ENCODE data around the gene ATAD3A.
"Not testable (repeated sequence)": the region's sequence is repeated elsewhere in the genome, so short reads cannot be mapped to it uniquely, and the experiment has no call there.

ATAD3A gene

DNA sequence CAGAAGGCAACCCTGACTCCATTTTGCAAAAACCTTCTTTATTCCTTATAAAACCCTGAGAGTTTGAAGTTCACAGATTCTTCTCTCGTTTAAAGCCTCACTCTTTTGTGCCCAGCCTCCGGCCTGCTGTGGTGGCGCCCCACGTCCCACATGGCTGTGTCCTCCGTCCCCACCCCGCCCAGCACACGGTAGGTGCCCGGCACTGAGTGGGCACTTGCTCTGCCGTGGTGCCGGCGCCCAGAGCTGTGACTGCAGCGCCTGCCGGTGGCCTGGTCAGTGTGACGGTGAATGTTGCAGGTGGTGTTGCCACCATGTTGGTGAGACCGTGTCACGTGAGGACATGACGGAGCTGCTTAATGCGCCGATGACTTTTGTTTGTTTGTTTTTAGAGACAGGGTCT, 9.4 kb downstream of the ATAD3A start:
- FAIRE-seq (no peak), DNase-seq (ENCODE audit: insufficient read length, low spot score) (no peak)
- TF ChIP-seq, protein P1, sequence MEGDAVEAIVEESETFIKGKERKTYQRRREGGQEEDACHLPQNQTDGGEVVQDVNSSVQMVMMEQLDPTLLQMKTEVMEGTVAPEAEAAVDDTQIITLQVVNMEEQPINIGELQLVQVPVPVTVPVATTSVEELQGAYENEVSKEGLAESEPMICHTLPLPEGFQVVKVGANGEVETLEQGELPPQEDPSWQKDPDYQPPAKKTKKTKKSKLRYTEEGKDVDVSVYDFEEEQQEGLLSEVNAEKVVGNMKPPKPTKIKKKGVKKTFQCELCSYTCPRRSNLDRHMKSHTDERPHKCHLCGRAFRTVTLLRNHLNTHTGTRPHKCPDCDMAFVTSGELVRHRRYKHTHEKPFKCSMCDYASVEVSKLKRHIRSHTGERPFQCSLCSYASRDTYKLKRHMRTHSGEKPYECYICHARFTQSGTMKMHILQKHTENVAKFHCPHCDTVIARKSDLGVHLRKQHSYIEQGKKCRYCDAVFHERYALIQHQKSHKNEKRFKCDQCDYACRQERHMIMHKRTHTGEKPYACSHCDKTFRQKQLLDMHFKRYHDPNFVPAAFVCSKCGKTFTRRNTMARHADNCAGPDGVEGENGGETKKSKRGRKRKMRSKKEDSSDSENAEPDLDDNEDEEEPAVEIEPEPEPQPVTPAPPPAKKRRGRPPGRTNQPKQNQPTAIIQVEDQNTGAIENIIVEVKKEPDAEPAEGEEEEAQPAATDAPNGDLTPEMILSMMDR (IDR thresholded peaks at IDR 0.05; ENCODE audit: insufficient read depth, missing control alignments): no peak

DNA sequence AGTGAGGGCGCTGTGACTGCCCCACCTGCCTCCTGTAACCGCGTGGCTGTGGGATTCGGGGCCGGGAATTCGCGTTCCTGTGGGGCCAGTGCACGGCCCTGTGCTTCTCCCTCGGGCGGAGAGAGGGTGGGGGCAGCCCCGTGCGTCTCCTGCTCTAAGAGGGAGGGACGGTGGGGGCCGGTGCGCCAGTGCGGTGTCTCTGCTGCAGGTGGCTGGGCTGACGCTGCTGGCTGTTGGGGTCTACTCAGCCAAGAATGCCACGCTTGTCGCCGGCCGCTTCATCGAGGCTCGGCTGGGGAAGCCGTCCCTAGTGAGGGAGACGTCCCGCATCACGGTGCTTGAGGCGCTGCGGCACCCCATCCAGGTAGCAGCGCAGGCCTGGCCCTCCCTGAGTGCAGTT, 10.6 kb downstream of the ATAD3A start:
- not testable (repeated sequence) for DNase-seq (ENCODE audit: insufficient read length, low spot score); FAIRE-seq

DNA sequence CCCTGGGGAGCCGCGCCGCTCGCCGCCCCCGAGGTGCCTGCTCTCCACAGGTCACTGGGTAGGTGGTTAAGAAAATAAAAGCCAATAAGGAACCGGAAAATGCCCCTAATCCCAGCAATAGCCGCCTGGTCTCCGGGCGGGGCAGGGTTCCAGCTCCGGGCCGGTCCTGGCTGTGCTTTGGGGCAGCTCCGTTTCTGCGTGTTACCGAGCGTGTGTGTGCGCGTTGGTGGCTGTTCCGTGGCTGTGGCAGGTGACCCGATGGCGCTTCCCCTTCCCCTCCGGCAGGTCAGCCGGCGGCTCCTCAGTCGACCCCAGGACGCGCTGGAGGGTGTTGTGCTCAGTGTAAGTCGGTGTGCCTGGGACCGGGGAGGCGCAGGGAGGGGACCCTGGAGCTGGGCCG, 11.3 kb downstream of the ATAD3A start:
- FAIRE-seq; DNase-seq (ENCODE audit: insufficient read length, low spot score): not testable (repeated sequence)

DNA sequence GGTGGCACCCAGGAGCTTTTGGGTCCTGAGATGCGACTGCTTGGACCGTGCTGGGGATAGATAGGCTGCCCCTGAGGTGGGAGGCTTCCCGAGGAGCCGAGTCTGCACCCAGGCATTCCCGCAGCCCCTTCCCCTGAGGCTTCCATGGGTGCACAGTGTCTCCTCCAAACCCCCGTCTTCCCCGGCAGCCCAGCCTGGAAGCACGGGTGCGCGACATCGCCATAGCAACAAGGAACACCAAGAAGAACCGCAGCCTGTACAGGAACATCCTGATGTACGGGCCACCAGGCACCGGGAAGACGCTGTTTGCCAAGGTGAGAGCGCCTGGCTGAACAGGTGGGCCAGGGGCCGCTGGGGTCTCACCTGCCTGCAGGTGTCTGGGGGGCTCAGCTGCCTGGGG, 11.7 kb downstream of the ATAD3A start:
- FAIRE-seq; DNase-seq (ENCODE audit: insufficient read length, low spot score): not testable (repeated sequence)

DNA sequence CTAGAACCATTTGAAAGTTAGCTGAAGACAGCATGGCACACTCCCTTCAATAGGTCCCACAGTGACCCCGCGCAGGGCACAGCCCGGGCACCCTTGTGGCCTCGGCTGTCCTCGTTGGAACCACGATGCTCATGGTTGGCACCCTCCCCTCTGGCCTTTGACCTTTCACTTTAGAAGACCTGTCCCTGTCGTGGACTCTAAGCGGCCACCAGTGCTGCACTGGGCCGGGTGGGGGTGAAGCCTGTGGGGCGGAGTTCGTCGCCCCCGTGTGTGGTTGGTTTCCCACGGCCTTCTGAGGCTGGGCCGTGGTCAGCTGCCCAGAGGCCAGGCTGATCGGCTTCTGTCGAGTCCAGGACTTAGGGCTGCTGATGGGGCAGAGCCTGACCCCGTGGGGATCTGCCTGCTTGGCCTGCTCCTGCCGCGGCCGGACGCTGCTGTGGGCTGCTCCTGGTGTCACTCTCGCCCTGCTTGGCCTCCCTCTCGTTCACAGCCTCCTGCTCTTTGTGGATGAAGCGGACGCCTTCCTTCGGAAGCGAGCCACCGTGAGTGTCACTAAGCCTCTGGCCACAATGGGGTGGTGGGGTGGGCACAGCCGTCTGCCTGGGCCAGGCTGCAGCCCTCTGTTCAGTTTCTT, 12.9 kb downstream of the ATAD3A start:
- not testable (repeated sequence) for FAIRE-seq; DNase-seq (ENCODE audit: insufficient read length, low spot score)

DNA sequence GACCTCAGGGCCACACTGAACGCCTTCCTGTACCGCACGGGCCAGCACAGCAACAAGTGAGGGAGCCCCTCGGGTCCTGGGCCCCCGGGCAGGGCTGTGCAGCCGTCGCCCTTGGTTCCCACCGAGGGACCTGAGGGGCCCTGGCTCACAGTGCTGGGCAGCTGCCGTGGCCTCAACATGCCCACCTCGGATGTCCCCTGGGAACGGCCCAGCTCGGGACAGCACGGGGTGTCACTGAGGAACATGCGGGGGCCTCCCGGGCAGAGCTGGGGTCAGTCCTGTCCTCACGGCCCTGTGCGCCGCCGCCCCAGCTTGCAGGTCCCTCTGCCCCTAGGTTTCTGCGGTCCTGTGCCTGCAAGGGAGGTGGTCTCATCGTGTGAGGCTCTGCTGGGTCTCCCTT, 14.5 kb downstream of the ATAD3A start:
- not testable (repeated sequence) for DNase-seq (ENCODE audit: insufficient read length, low spot score); FAIRE-seq

DNA sequence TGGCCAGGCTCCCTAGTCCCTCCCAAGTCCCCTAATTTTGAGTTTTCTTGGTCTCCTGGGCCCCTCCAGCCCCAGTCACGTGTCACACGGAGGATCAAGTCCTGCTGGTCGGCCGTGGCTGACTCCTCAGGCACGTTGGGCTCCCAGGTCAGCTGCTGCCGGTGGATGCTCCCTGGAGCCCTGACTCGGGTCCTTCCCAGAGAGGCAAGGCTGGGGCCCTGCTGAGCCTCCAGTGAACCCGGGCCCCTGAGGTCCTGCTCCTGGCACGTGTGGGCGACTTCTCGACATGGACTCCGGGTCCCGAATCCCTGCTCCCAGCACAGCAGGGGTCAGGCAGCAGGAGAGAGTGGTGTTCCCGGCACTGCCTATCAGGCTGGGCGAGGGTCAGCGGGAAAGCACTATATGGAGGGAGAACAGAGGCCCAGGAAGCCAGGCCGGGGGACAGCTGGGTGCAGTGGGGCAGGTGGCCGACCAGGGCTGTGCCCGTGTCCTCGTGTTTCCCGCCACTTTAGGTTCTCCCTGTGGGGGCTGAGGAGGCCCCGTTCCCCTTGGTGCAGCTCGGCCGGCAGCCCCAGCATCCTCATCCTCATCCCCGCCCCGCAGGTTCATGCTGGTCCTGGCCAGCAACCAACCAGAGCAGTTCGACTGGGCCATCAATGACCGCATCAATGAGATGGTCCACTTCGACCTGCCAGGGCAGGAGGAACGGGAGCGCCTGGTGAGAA, 15.3 kb downstream of the ATAD3A start:
- TF ChIP-seq, protein P1 (IDR thresholded peaks at IDR 0.05; ENCODE audit: insufficient read depth, missing control alignments): no peak
- no peak for DNase-seq (ENCODE audit: insufficient read length, low spot score)
- FAIRE-seq: no peak

DNA sequence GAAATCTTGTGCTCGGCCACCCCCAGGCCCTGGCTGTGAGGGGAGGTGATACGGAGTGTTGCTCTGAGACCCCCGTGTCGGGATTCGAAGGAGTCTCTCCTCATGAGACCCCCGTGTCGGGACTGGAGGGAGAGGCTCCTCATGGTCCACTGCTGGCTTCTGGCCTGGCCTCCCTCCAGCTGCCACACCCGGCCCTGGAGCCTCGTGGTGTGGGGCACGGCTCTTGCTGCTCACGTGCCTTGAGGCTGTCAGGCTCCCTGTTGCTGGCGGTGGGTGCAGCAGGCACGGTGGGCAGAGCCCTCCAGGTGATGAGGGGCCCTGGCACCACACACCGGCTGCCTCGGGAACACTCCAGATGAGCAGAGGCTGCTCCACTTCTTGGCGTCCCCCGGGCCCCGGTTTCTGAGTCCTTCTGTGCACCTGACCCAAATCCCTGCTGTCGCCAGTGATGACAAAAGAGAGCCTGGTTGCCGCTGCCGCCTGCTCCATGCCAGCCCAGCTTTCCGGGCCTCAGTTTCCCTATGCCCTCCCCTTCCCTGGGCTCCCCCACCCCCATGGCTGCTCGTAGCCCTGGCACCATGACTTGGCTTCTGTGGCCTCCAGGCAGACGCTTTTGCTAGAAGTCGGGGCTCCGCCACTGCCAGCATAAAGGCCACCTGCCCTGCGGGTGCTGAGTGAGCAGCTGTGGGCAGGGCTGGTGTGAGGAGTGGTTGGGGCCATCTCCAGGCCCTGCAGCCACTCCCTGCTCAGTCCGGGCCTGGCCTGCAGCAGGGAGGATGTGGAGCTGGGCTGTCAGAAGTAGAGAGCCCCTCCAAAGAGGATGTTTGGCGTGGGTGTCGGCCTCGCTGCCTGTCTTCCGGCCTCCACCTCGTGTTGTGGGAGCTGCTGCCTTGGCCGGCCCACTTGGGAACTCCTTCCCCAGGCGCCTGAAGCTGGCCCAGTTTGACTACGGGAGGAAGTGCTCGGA, 16.6 kb downstream of the ATAD3A start:
- TF ChIP-seq, protein P1 (IDR thresholded peaks at IDR 0.05; ENCODE audit: insufficient read depth, missing control alignments): no peak

DNA sequence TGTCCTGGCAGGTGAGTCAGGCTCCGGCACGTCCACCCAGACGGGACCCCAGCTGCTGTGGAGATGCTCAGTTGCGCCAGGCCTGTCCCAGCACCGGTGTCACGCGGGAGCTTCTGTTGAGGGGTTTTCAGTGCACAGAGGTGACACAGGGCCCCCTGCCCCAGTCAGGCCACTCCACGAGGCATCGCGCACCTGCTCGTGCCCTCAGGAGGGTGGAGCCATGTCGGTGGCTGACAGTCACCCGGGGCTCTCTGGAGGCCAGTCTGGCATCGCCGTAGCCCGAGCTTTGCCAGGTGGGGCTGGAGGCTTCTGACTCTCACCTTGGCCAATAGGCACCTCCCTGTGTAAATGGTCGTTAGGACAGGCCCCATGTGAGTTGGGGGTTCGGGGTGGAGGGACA, 17.4 kb downstream of the ATAD3A start:
- FAIRE-seq (no peak), DNase-seq (ENCODE audit: insufficient read length, low spot score) (no peak)
- TF ChIP-seq, protein P1 (IDR thresholded peaks at IDR 0.05; ENCODE audit: insufficient read depth, missing control alignments): no peak

More for the DNA sequence above, 16.6 kb downstream of the ATAD3A start:
- no peak for FAIRE-seq
- no peak for DNase-seq (ENCODE audit: insufficient read length, low spot score)

Measured in D721Med (cell line).